Ishikawa (cell line): Measurements from ENCODE around the gene METRN.
A peak's percentile ranks its signal among the peaks of the same experiment; 100 is the strongest.

Experiments
- CEBPB ChIP-seq: IDR thresholded peaks from 2 replicates; pipeline ENCODE4 v1.6.1; 2012
- CREB1 ChIP-seq: IDR thresholded peaks from 2 replicates; pipeline ENCODE4 v1.6.1; 2012; ENCODE audit warnings: low read depth
- EGR1 ChIP-seq: IDR thresholded peaks from 2 replicates; pipeline ENCODE4 v1.6.1; 2012
- EP300 ChIP-seq: IDR thresholded peaks from 2 replicates; pipeline ENCODE4 v1.6.1; 2012; ENCODE audit warnings: borderline replicate concordance
- FOXM1 ChIP-seq: IDR thresholded peaks from 2 replicates; pipeline ENCODE4 v1.6.1; 2012; ENCODE audit warnings: low read depth, borderline replicate concordance
- NFIC ChIP-seq: IDR thresholded peaks from 2 replicates; pipeline ENCODE4 v1.6.1; 2012
- RAD21 ChIP-seq: IDR thresholded peaks from 2 replicates; pipeline ENCODE4 v1.6.1; 2012; ENCODE audit warnings: low read depth
- TAF1 ChIP-seq: IDR thresholded peaks from 2 replicates; pipeline ENCODE4 v1.6.1; 2012; ENCODE audit warnings: low read depth, mild to moderate bottlenecking
- TCF12 ChIP-seq: IDR thresholded peaks from 2 replicates; pipeline ENCODE4 v1.6.1; 2012; ENCODE audit warnings: low read depth
- TEAD4 ChIP-seq: IDR thresholded peaks from 2 replicates; pipeline ENCODE4 v1.6.1; 2012
- YY1 ChIP-seq: IDR thresholded peaks from 2 replicates; pipeline ENCODE4 v1.6.1; 2012; ENCODE audit warnings: low read depth
- ZBTB7A ChIP-seq: IDR thresholded peaks from 2 replicates; pipeline ENCODE4 v1.6.1; 2012; ENCODE audit warnings: low read depth
- TF ChIP-seq, protein P1 (sequence below): IDR thresholded peaks from 2 replicates; pipeline ENCODE4 v1.6.1; 2012
- TF ChIP-seq, protein P2 (sequence below): IDR thresholded peaks from 2 replicates; pipeline ENCODE4 v1.6.1; 2012; ENCODE audit warnings: low read depth, mild to moderate bottlenecking
- TF ChIP-seq, protein P3 (sequence below): IDR thresholded peaks from 2 replicates; pipeline ENCODE4 v1.6.1; 2012

The METRN gene

DNA sequence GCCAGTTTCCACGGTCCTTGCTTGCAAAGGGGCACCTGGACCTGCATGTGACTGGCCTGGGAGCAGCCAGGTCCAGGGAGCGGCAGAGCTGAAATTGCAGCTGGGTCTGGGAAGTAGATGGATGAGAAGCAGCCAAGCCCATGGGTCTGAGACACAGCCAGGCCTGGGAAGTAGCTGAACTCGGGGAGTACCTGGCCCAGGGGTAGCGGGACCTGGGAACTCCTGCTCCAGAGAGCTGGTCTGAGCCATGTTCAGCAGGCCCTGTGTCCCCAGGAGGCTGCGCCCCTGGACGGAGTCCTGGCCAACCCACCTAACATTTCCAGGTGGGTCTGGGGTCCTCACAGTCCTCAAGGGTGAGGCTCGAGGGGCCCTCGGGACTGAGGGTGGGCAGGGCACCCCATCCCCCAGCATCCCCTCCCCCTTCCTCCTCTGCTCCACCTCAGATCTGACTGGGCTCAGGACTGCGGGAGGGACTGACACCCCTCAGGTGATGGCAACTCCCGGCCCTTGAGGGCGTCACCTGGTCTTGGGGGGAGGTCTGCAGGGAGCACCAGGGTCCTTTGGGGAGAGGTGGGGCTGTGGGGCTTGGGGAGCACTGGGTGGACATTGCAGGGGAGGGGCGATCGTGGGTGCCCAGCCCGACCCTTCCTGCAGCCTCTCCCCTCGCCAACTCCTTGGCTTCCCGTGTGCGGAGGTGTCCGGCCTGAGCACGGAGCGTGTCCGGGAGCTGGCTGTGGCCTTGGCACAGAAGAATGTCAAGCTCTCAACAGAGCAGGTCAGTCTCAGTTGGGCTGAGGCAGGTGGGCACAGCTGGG lies 48.7 kb downstream of the METRN start:
- no peak for TF ChIP-seq EGR1
- no peak for TF ChIP-seq NFIC
- TF ChIP-seq CREB1, result no peak
- TF ChIP-seq TAF1, result no peak
- TF ChIP-seq TCF12, result no peak
- TF ChIP-seq FOXM1, result no peak
- TF ChIP-seq, protein P1, sequence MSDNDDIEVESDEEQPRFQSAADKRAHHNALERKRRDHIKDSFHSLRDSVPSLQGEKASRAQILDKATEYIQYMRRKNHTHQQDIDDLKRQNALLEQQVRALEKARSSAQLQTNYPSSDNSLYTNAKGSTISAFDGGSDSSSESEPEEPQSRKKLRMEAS, result no peak
- no peak for TF ChIP-seq EP300
- TF ChIP-seq TEAD4, result no peak
- TF ChIP-seq YY1, result no peak
- no peak for TF ChIP-seq CEBPB
- TF ChIP-seq, protein P2, sequence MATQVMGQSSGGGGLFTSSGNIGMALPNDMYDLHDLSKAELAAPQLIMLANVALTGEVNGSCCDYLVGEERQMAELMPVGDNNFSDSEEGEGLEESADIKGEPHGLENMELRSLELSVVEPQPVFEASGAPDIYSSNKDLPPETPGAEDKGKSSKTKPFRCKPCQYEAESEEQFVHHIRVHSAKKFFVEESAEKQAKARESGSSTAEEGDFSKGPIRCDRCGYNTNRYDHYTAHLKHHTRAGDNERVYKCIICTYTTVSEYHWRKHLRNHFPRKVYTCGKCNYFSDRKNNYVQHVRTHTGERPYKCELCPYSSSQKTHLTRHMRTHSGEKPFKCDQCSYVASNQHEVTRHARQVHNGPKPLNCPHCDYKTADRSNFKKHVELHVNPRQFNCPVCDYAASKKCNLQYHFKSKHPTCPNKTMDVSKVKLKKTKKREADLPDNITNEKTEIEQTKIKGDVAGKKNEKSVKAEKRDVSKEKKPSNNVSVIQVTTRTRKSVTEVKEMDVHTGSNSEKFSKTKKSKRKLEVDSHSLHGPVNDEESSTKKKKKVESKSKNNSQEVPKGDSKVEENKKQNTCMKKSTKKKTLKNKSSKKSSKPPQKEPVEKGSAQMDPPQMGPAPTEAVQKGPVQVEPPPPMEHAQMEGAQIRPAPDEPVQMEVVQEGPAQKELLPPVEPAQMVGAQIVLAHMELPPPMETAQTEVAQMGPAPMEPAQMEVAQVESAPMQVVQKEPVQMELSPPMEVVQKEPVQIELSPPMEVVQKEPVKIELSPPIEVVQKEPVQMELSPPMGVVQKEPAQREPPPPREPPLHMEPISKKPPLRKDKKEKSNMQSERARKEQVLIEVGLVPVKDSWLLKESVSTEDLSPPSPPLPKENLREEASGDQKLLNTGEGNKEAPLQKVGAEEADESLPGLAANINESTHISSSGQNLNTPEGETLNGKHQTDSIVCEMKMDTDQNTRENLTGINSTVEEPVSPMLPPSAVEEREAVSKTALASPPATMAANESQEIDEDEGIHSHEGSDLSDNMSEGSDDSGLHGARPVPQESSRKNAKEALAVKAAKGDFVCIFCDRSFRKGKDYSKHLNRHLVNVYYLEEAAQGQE, result no peak
- no peak for TF ChIP-seq ZBTB7A
- TF ChIP-seq RAD21, result no peak
- TF ChIP-seq, protein P3, sequence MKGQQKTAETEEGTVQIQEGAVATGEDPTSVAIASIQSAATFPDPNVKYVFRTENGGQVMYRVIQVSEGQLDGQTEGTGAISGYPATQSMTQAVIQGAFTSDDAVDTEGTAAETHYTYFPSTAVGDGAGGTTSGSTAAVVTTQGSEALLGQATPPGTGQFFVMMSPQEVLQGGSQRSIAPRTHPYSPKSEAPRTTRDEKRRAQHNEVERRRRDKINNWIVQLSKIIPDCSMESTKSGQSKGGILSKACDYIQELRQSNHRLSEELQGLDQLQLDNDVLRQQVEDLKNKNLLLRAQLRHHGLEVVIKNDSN, result no peak

DNA sequence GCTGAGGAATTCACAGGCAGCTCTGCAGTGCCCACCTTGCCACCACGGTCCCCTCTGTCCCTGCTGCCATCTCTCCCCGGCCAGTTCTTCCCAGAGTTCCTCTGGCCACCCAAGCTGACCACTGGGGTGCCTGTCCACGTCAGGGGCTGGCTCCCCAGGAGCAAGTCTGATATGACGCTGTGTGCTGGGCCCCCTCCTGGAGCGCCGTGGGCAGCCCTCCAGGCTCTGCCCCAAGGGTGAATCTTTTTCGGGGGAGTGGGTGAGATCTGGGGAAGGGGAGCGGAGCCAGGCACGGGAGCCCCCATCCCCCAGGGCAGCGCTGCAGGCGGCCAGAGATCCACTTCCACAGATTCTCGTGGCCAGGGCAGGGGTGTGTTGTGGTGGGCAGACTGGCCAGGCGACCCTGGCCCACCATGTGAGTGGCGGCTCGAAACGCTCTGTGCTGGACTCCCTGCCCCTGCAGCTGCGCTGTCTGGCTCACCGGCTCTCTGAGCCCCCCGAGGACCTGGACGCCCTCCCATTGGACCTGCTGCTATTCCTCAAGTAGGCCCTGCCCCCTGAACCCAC lies 49.3 kb downstream of the METRN start:
- TF ChIP-seq TEAD4 (no peak), TCF12 (no peak), ZBTB7A (peak; percentile 57; the same call in 1 of the 2 replicates), RAD21 (no peak)

DNA sequence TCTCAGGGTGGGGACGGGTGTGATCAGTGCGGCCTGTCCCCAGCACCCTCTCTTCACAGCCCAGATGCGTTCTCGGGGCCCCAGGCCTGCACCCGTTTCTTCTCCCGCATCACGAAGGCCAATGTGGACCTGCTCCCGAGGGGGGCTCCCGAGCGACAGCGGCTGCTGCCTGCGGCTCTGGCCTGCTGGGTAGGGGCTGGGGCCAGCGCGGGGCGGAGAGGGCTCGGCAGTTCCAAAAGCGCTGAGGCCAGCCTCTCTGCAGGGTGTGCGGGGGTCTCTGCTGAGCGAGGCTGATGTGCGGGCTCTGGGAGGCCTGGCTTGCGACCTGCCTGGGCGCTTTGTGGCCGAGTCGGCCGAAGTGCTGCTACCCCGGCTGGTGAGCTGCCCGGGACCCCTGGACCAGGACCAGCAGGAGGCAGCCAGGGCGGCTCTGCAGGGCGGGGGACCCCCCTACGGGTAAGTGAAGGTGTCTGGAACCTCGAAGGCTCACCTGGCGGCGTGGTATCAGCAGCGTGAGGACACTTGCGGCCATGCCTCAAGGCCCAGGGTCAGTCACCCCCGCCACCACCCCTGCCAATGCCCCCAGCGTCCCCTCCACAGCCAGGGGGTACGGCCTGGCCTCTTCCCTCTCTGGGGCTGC lies 50.0 kb downstream of the METRN start:
- no peak for TF ChIP-seq TCF12
- TF ChIP-seq FOXM1, result no peak
- no peak for TF ChIP-seq CREB1
- no peak for TF ChIP-seq TEAD4
- TF ChIP-seq EP300, result no peak
- TF ChIP-seq, protein P3, result no peak
- TF ChIP-seq RAD21, result no peak
- TF ChIP-seq TAF1, result no peak
- TF ChIP-seq NFIC, result no peak
- TF ChIP-seq ZBTB7A, result no peak; the same call in 1 of the 2 replicates
- no peak for TF ChIP-seq YY1
- TF ChIP-seq, protein P1, result no peak
- no peak for TF ChIP-seq EGR1

DNA sequence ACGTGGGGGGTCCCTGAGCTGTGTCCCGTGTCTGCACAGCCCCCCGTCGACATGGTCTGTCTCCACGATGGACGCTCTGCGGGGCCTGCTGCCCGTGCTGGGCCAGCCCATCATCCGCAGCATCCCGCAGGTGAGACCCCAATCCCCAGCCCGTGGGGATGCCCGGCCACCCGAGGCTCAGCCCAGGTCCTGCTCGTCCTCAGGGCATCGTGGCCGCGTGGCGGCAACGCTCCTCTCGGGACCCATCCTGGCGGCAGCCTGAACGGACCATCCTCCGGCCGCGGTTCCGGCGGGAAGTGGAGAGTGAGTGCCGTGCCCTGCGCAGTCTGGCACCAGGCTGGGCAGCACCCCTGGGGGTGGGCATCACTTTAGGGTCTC lies 50.6 kb downstream of the METRN start:
- TF ChIP-seq TCF12 (no peak), RAD21 (no peak), TAF1 (no peak), EGR1 (no peak), FOXM1 (no peak), YY1 (no peak), CREB1 (no peak), NFIC (no peak), TEAD4 (no peak), EP300 (no peak), ZBTB7A (no peak), CEBPB (no peak)
- TF ChIP-seq, protein P2, result no peak
- TF ChIP-seq, protein P1, result no peak
